ENCODE data around the gene IGFLR1. TPM values are rescaled to one million over a fixed set of nuclear protein-coding genes. Genes with fewer than 3 reads are reported as not detected.

The IGFLR1 gene
- total RNA-seq, 1 donor, result 0.43 TPM

- DNase-seq (ENCODE audit: low read depth), result peak; percentile 97
- H3K4me3 ChIP-seq (ENCODE audit: low read depth, low read length), result peak overlapping the region; percentile 90
- TF ChIP-seq CTCF (IDR thresholded peaks at IDR 0.05; ENCODE audit: insufficient read depth, low read depth, low read length), result peak; percentile 49
Measured at GRCh38 chr19:35744430-35745327, 2.4 kb upstream of the IGFLR1 start.

GRCh38 chr19:35743640-35744429, 1.6 kb upstream of the IGFLR1 start:
- no peak for TF ChIP-seq CTCF (IDR thresholded peaks at IDR 0.05; ENCODE audit: insufficient read depth, low read depth, low read length)
- H3K4me3 ChIP-seq (ENCODE audit: low read depth, low read length), result no peak overlapping the region
- no peak for DNase-seq (ENCODE audit: low read depth)

- TF ChIP-seq CTCF (IDR thresholded peaks at IDR 0.05; ENCODE audit: insufficient read depth, low read depth, low read length), result no peak
- peak overlapping the region; percentile 64 for H3K4me3 ChIP-seq (ENCODE audit: low read depth, low read length)
- no peak for DNase-seq (ENCODE audit: low read depth)
Measured at GRCh38 chr19:35741203-35741515, 1.1 kb downstream of the IGFLR1 start.

- peak; percentile 98 for DNase-seq (ENCODE audit: low read depth)
- peak; percentile 25 for TF ChIP-seq CTCF (IDR thresholded peaks at IDR 0.05; ENCODE audit: insufficient read depth, low read depth, low read length)
Measured at GRCh38 chr19:35740423-35741202, 1.6 kb downstream of the IGFLR1 start.

GRCh38 chr19:35740108-35740422, 2.2 kb downstream of the IGFLR1 start:
- DNase-seq (ENCODE audit: low read depth), result no peak
- peak overlapping the region; percentile 62 for H3K4me3 ChIP-seq (ENCODE audit: low read depth, low read length)
- TF ChIP-seq CTCF (IDR thresholded peaks at IDR 0.05; ENCODE audit: insufficient read depth, low read depth, low read length), result no peak

More at GRCh38 chr19:35740423-35741202, 1.6 kb downstream of the IGFLR1 start:
- H3K4me3 ChIP-seq (ENCODE audit: low read depth, low read length), result peak overlapping the region; percentile 64

GRCh38 chr19:35739275-35740107, 2.8 kb downstream of the IGFLR1 start:
- no peak for DNase-seq (ENCODE audit: low read depth)
- peak overlapping the region; percentile 62 for H3K4me3 ChIP-seq (ENCODE audit: low read depth, low read length)
- no peak for TF ChIP-seq CTCF (IDR thresholded peaks at IDR 0.05; ENCODE audit: insufficient read depth, low read depth, low read length)
